ENCODE results near the gene FBXO44.

Gene FBXO44

GRCh38 chr1:11695861-11696260 lies 41.2 kb downstream of the FBXO44 start:
- H3K4me1 ChIP-seq (ENCODE audit: insufficient read depth, low read length) = peaks cover 12% of the 10 kb centered on the region; the same call in 1 of the 2 replicates
- peaks cover 15% of the 10 kb centered on the region; the same call in 1 of the 2 replicates for H3K27me3 ChIP-seq (ENCODE audit: insufficient read depth, low read length)
- no peak overlapping the region for H3K27ac ChIP-seq (ENCODE audit: low read length)
- no peaks in the 10 kb centered on the region for H3K9me3 ChIP-seq (ENCODE audit: insufficient read depth, low read depth, low read length)
- H3K36me3 ChIP-seq (ENCODE audit: insufficient read depth, low read depth, low read length) = no peaks in the 10 kb centered on the region
- H3K9ac ChIP-seq (ENCODE audit: low read depth, low read length) = no peak overlapping the region
- H3K4me3 ChIP-seq (ENCODE audit: low read length) = no peak overlapping the region

- H3K9ac ChIP-seq (ENCODE audit: low read depth, low read length) = no peak overlapping the region
- peaks cover 17% of the 10 kb centered on the region; the same call in 1 of the 2 replicates for H3K4me1 ChIP-seq (ENCODE audit: insufficient read depth, low read length)
- H3K27ac ChIP-seq (ENCODE audit: low read length) = no peak overlapping the region
- 0 out of 2 replicates have a peak, but pooled peaks cover 4% of the 10 kb centered on the region for H3K36me3 ChIP-seq (ENCODE audit: insufficient read depth, low read depth, low read length)
- peaks cover 10% of the 10 kb centered on the region; the same call in 1 of the 2 replicates for H3K27me3 ChIP-seq (ENCODE audit: insufficient read depth, low read length)
- H3K4me3 ChIP-seq (ENCODE audit: low read length) = no peak overlapping the region
- H3K9me3 ChIP-seq (ENCODE audit: insufficient read depth, low read depth, low read length) = no peaks in the 10 kb centered on the region
These were observed 42.7 kb downstream of the FBXO44 start for GRCh38 chr1:11697188-11697892.

GRCh38 chr1:11697893-11698210 lies 43.2 kb downstream of the FBXO44 start:
- 0 out of 2 replicates have a peak, but pooled peaks cover 4% of the 10 kb centered on the region for H3K36me3 ChIP-seq (ENCODE audit: insufficient read depth, low read depth, low read length)
- H3K9me3 ChIP-seq (ENCODE audit: insufficient read depth, low read depth, low read length) = no peaks in the 10 kb centered on the region
- H3K27me3 ChIP-seq (ENCODE audit: insufficient read depth, low read length) = peaks cover 5% of the 10 kb centered on the region; the same call in 1 of the 2 replicates
- peaks cover 17% of the 10 kb centered on the region; the same call in 1 of the 2 replicates for H3K4me1 ChIP-seq (ENCODE audit: insufficient read depth, low read length)
- H3K27ac ChIP-seq (ENCODE audit: low read length) = no peak overlapping the region
- H3K9ac ChIP-seq (ENCODE audit: low read depth, low read length) = no peak overlapping the region
- H3K4me3 ChIP-seq (ENCODE audit: low read length) = no peak overlapping the region

- H3K36me3 ChIP-seq (ENCODE audit: insufficient read depth, low read depth, low read length) = 0 out of 2 replicates have a peak, but pooled peaks cover 4% of the 10 kb centered on the region
- H3K27ac ChIP-seq (ENCODE audit: low read length) = no peak overlapping the region
- H3K4me3 ChIP-seq (ENCODE audit: low read length) = no peak overlapping the region
- H3K4me1 ChIP-seq (ENCODE audit: insufficient read depth, low read length) = peaks cover 25% of the 10 kb centered on the region
- no peaks in the 10 kb centered on the region for H3K27me3 ChIP-seq (ENCODE audit: insufficient read depth, low read length)
- no peak overlapping the region for H3K9ac ChIP-seq (ENCODE audit: low read depth, low read length)
- H3K9me3 ChIP-seq (ENCODE audit: insufficient read depth, low read depth, low read length) = no peaks in the 10 kb centered on the region
These were observed 46.2 kb downstream of the FBXO44 start for GRCh38 chr1:11700601-11701467.

- peaks cover 26% of the 10 kb centered on the region for H3K4me1 ChIP-seq (ENCODE audit: insufficient read depth, low read length)
- H3K9ac ChIP-seq (ENCODE audit: low read depth, low read length) = no peak overlapping the region
- H3K4me3 ChIP-seq (ENCODE audit: low read length) = no peak overlapping the region
- no peaks in the 10 kb centered on the region for H3K27me3 ChIP-seq (ENCODE audit: insufficient read depth, low read length)
- 0 out of 2 replicates have a peak, but pooled peaks cover 4% of the 10 kb centered on the region for H3K36me3 ChIP-seq (ENCODE audit: insufficient read depth, low read depth, low read length)
- H3K27ac ChIP-seq (ENCODE audit: low read length) = no peak overlapping the region
- no peaks in the 10 kb centered on the region for H3K9me3 ChIP-seq (ENCODE audit: insufficient read depth, low read depth, low read length)
These were observed 46.9 kb downstream of the FBXO44 start for GRCh38 chr1:11701551-11701961.

- Histone ChIP-seq H3K27ac (ENCODE audit: low read length) (no peak overlapping the region), H3K4me1 (ENCODE audit: insufficient read depth, low read length) (peaks cover 26% of the 10 kb centered on the region), H3K9me3 (ENCODE audit: insufficient read depth, low read depth, low read length) (no peaks in the 10 kb centered on the region), H3K27me3 (ENCODE audit: insufficient read depth, low read length) (no peaks in the 10 kb centered on the region), H3K9ac (ENCODE audit: low read depth, low read length) (no peak overlapping the region), H3K36me3 (ENCODE audit: insufficient read depth, low read depth, low read length) (0 out of 2 replicates have a peak, but pooled peaks cover 4% of the 10 kb centered on the region), H3K4me3 (ENCODE audit: low read length) (no peak overlapping the region)
These were observed 47.5 kb downstream of the FBXO44 start for GRCh38 chr1:11701981-11702803.

GRCh38 chr1:11703357-11704193 lies 48.9 kb downstream of the FBXO44 start:
- Histone ChIP-seq H3K36me3 (ENCODE audit: insufficient read depth, low read depth, low read length) (0 out of 2 replicates have a peak, but pooled peaks cover 4% of the 10 kb centered on the region), H3K9ac (ENCODE audit: low read depth, low read length) (no peak overlapping the region), H3K4me3 (ENCODE audit: low read length) (no peak overlapping the region), H3K9me3 (ENCODE audit: insufficient read depth, low read depth, low read length) (no peaks in the 10 kb centered on the region), H3K4me1 (ENCODE audit: insufficient read depth, low read length) (peaks cover 33% of the 10 kb centered on the region), H3K27me3 (ENCODE audit: insufficient read depth, low read length) (no peaks in the 10 kb centered on the region), H3K27ac (ENCODE audit: low read length) (no peak overlapping the region)

GRCh38 chr1:11704194-11704529 lies 49.5 kb downstream of the FBXO44 start:
- H3K4me3 ChIP-seq (ENCODE audit: low read length) = no peak overlapping the region
- no peak overlapping the region for H3K9ac ChIP-seq (ENCODE audit: low read depth, low read length)
- 0 out of 2 replicates have a peak, but pooled peaks cover 4% of the 10 kb centered on the region for H3K36me3 ChIP-seq (ENCODE audit: insufficient read depth, low read depth, low read length)
- no peaks in the 10 kb centered on the region for H3K27me3 ChIP-seq (ENCODE audit: insufficient read depth, low read length)
- no peaks in the 10 kb centered on the region for H3K9me3 ChIP-seq (ENCODE audit: insufficient read depth, low read depth, low read length)
- H3K27ac ChIP-seq (ENCODE audit: low read length) = no peak overlapping the region
- H3K4me1 ChIP-seq (ENCODE audit: insufficient read depth, low read length) = peaks cover 33% of the 10 kb centered on the region

- Histone ChIP-seq H3K27me3 (ENCODE audit: insufficient read depth, low read length) (no peaks in the 10 kb centered on the region), H3K27ac (ENCODE audit: low read length) (no peak overlapping the region), H3K36me3 (ENCODE audit: insufficient read depth, low read depth, low read length) (0 out of 2 replicates have a peak, but pooled peaks cover 4% of the 10 kb centered on the region), H3K9ac (ENCODE audit: low read depth, low read length) (no peak overlapping the region), H3K9me3 (ENCODE audit: insufficient read depth, low read depth, low read length) (no peaks in the 10 kb centered on the region), H3K4me3 (ENCODE audit: low read length) (no peak overlapping the region), H3K4me1 (ENCODE audit: insufficient read depth, low read length) (peaks cover 33% of the 10 kb centered on the region)
These were observed 50.2 kb downstream of the FBXO44 start for GRCh38 chr1:11704691-11705475.

GRCh38 chr1:11705596-11705995 lies 50.9 kb downstream of the FBXO44 start:
- Histone ChIP-seq H3K9ac (ENCODE audit: low read depth, low read length) (no peak overlapping the region), H3K36me3 (ENCODE audit: insufficient read depth, low read depth, low read length) (0 out of 2 replicates have a peak, but pooled peaks cover 4% of the 10 kb centered on the region), H3K4me3 (ENCODE audit: low read length) (no peak overlapping the region), H3K27me3 (ENCODE audit: insufficient read depth, low read length) (no peaks in the 10 kb centered on the region), H3K27ac (ENCODE audit: low read length) (no peak overlapping the region), H3K4me1 (ENCODE audit: insufficient read depth, low read length) (peaks cover 33% of the 10 kb centered on the region), H3K9me3 (ENCODE audit: insufficient read depth, low read depth, low read length) (no peaks in the 10 kb centered on the region)
